NCI-H1092 (cell line): ENCODE results near the gene TCEAL8.
"Not testable (repeated sequence)": the region's sequence is repeated elsewhere in the genome, so short reads cannot be mapped to it uniquely, and the experiment has no call there.

Source experiments
- DNase-seq: peaks from one replicate; lab custom pipeline; 2025; lab: John Stamatoyannopoulos, UW

The TCEAL8 gene

DNA sequence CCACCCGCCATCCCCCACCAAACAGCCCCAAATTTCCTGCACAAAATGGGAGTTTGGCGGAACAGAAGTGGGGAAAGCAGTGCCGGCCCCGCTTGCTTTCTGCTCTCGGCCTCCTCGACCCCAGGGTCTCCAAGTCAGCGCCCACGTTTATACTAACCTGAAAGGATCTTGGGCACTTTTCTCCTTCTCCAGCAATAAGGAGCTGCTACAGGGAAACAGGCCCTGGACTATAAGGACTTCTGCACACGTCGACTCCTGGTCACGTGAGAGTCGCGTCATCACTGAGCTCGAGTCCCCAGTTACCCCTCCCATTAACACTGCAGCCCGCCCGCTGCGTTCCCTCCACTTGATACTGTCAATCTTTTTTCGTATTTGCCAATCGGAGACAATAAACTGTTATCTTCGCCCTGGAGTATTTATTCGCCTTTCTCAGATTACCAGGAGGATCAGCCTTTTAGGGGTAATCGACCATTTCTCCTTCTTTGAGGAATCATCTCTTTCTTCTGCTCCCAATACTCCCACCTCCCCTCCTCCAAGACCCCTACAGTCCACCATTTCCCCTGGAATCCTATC lies at the start of gene TCEAL8:
TCEAL8 (minus strand) TSS at position 235 of the 573 bp plus-strand sequence. CDS start 1,176 bp downstream, outside the sequence.
- peak; percentile 75 for DNase-seq

DNA sequence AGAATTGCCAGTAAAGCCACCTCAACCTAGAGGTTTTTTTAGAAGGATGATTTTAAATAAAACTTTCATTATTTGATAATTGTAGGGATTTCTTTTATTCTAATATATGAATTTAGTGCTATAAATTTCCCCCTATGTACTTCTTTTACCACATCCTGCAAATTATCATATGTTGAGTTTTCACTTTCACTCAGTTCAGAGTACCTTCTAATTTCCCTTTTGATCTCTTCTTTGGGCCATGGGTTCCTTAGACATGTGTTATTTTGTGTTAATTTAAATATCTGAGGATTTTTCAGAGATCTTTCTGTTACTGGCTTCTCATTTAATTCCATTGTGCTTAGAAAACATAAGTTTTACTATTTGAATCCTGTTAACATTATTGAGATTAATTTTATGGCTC lies 49.8 kb upstream of the TCEAL8 start:
- no peak for DNase-seq

DNA sequence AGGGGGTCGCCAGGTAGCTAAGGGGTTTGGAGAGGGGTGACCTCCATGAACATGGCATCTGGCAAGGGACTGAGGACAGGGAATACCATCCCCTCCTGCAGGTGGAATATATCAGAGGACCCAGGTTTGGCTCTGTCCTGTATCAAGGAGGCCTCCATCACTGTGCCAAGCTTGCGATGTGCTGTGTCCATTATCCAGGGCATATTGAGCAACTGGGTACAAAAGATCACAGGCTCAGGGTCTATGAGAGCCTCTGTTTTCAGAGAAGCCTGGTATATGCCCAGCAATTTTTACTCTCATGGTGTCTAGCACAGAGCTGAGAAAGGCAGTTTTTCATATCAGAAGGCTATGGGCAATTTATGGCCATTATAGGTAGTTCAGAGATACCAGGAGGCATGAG lies 38.2 kb upstream of the TCEAL8 start:
- no peak for DNase-seq

DNA sequence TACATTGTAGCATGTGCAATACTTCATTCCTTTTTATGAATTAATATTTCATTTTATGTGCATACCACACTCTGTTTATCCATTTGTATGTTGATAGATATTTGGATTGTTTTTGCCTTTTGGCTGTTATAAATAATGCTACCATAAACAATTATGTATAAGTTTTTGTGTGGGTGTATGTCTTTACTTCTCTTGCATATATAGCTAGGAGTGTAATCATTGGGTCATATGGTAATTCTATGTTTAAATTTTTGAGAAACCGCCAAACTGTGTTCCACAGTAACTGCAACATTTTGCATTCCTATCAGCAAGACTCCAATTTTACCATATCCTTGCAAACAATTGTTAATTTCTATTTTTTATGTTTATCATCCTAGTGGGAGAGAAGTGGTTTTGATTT lies 24.7 kb upstream of the TCEAL8 start:
- no peak for DNase-seq

DNA sequence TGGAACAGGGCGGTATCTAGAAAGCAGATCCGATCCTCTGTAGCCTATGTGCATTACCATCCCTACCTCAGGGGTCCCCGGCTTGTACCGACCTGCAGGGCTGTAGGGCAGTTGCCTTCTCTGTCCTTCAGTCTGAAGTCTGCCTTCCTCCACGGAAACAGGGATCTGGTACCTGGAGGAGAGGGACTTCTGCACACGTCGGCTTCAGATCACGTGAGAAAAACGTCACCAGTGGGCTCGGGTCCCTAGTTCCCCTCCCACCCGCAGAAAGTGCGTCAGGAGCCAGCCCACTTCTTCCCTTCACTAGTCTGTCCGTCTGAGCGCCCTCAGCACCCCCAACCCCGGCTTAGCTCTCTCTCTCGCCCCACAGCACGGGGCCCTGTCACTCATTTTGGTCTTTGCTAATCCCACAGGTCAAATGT lies 21.6 kb upstream of the TCEAL8 start, which contains the start of gene TCEAL5:
TCEAL5 (minus strand) TSS at position 170 of the 422 bp plus-strand sequence. CDS start 2,187 bp downstream, outside the sequence.
- no peak for DNase-seq

GRCh38 chrX:103275947-103276567 lies 21.1 kb upstream of the TCEAL8 start:
- DNase-seq, result no peak

DNA sequence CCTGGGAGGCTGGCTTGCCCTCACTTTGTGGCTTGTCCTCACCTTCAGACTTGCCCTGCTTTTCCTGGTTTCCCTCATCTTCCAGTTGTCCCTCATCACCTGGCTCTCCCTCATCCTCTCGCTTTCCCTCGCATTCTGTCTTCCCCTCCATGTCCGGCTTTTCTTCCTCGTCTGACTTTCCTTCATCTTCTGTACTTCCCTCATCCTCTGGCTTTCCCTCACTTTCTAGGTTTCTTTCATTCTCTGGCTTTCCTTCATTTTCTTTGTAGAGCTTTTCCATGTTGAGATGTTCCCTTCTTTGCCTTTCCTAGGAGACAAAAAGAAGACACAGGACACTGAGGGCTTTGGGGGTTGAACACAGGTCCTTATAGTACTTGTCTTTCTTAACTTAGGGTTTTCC lies 19.3 kb upstream of the TCEAL8 start:
- no peak for DNase-seq

DNA sequence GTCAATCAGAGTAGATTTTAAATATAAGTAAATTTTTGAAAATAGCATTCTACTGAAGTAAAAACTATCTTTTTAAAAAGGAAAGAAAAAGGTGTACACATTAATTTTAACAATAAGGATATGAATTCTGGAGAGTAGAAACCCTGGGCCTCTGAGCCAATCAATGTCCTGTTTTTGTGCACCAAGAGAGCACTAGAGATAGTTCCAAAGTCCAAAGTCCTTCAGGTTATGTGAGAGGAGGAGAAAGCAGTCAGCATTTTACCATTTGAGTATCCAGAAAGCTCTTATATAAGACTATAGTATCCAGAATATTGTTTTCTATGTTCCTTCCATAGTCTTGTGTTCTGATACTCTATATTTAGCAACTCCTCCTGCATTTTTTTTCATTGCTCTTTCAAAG lies 3.3 kb upstream of the TCEAL8 start:
- no peak for DNase-seq

GRCh38 chrX:103256651-103257050 lies 1.7 kb upstream of the TCEAL8 start:
- DNase-seq, result no peak

GRCh38 chrX:103254171-103254824 lies 657 bp downstream of the TCEAL8 start:
- peak; percentile 46 for DNase-seq

GRCh38 chrX:103253608-103254007 lies 1.3 kb downstream of the TCEAL8 start:
- DNase-seq, result no peak

- no peak for DNase-seq
Measured at GRCh38 chrX:103250977-103251376, 4.0 kb downstream of the TCEAL8 start.

GRCh38 chrX:103249805-103250204 lies 5.2 kb downstream of the TCEAL8 start:
- DNase-seq, result no peak

GRCh38 chrX:103248553-103248952 lies 6.4 kb downstream of the TCEAL8 start:
- no peak for DNase-seq

GRCh38 chrX:103240155-103240554 lies 14.8 kb downstream of the TCEAL8 start:
- no peak for DNase-seq

DNA sequence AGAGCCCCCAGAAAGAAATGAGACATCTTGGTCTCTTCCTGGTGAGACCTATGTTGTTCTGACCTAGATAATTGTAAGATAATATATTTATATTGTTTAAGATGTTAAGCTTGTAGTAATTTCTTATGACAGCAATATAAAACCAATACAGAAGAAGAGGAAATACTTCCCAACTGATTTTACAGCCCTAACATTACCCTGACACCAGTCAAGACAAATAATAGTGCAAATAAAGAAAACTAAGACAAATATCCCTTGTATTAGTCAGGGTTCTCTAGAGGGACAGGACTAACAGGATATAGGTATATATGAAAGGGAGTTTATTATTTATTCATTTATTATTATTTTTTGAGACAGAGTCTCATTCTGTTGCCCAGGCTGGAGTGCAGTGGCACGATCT lies 18.7 kb downstream of the TCEAL8 start:
- DNase-seq, result no peak

GRCh38 chrX:103235608-103236007 lies 19.3 kb downstream of the TCEAL8 start:
- not testable (repeated sequence) for DNase-seq

- DNase-seq, result no peak
Measured at GRCh38 chrX:103234869-103235268, 20.1 kb downstream of the TCEAL8 start.

DNA sequence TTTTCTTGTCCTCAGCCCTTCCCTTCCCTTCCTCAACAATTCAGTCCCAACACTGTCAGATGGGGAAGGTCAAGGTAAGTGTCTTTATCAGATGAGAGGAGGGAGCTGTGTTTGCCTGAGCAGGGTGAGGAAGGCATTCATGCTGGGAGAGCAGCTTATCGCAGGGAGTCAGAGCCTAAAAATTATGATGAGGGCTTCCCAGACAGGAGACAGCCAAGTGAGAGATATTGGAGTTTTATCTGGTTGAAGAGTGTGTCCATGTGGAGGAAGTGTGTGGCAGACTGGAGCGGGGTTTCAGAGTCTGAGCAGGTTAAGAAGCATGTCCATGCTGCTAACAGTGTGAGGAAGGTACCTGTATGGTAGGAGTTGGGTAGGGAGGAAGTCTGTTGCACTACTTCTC lies 21.7 kb downstream of the TCEAL8 start:
- DNase-seq, result no peak

GRCh38 chrX:103225918-103226317 lies 29.0 kb downstream of the TCEAL8 start:
- not testable (repeated sequence) for DNase-seq

DNA sequence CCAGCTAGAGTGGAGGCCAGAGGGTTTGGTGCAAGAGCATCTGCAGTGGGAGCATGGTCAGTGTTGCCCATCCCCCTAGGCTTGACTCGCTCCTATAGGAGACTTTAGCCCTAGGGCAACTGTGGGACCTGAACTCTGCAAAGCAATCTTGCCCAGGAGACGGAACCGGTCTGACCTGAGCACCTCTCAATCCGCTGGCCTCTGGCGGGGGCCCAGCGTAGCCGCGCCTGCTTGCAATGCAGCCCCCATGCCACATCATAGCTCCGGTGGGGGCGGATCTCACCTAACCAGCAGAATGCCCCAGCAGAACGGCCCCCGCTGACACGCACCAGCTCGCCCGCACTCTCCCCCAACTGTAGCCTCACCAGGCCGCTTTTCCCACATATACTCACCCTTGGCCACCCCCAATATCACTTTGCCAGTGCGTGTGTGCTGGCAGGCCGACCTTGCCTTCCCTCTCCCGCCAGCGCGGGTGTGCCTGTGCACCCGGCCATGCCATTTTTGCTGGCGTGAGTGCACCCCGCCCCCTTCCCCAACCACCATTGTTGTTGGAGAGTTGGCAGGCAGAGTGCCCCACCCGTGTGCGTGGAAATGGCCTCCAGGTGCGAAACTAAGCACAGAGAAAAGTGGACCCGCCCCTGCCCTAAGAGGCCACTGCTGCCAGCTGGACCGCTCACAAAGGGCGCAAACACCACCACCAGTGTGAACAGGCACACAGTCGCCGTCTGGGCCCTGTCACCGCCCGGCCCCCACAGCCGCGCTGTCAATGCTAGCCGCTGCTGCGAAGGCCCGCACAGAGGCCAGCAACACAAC lies 34.2 kb downstream of the TCEAL8 start:
- no peak for DNase-seq

GRCh38 chrX:103215425-103215991 lies 39.4 kb downstream of the TCEAL8 start:
- DNase-seq, result peak; percentile 44
